PC-3 (cell line): ENCODE results near the gene ZNF425.

Experiments
- CTCF ChIP-seq: fragments of 300-600 bp; sonication (generic); conservative IDR thresholded peaks from 2 replicates; pipeline ENCODE4 v1.5.1; 2017; ENCODE audit warnings: antibody characterized with exemption, low read depth, mild to moderate bottlenecking, low read length
- EZH2phosphoT487 ChIP-seq: fragments of 300-600 bp; sonication (generic); IDR thresholded peaks from 2 replicates; pipeline ENCODE4 v1.6.1; 2018; ENCODE audit warnings: mild to moderate bottlenecking, antibody characterized with exemption, low read length, borderline replicate concordance

- TF ChIP-seq CTCF: no peak
- TF ChIP-seq EZH2phosphoT487: no peak
Measured at GRCh38 chr7:149133028-149133710, 7.0 kb upstream of the ZNF425 start.
